Astrocyte (in vitro differentiated cells and primary cell): ENCODE data around the gene SERPINF2.

Experiments used
- CTCF ChIP-seq: IDR thresholded peaks from 2 replicates; pipeline ENCODE4 v1.5.1; 2011; ENCODE audit warnings: low read depth, mild to moderate bottlenecking, inconsistent platforms, low read length, moderate library complexity; ENCODE audit not compliant: insufficient read depth
- EZH2 ChIP-seq: IDR thresholded peaks from 2 replicates; pipeline ENCODE4 v1.6.1; 2012; ENCODE audit warnings: mild to moderate bottlenecking, low read length, inconsistent platforms; ENCODE audit not compliant: insufficient read depth

GRCh38 chr17:1753767-1754429 is 11.2 kb downstream of the SERPINF2 start:
- no peak for TF ChIP-seq CTCF
- no peak for TF ChIP-seq EZH2
